Stimulated activated CD4-positive, alpha-beta T cell treated with anti-CD3 and anti-CD28 coated beads, Interleukin-15, amount 100 ng/mL, for 1 hour (primary cell): ENCODE data around the gene BNC2.

Source experiments
- DNase-seq, 2 donors: peaks; one replicate each; pipeline ENCODE4 v3.0.0-alpha.2; 2020; ENCODE audit warnings: low read depth in 1 of 2, low spot score in 1 of 2

The BNC2 gene

GRCh38 chr9:16767366-16767765 lies 103.1 kb downstream of the BNC2 start:
- DNase-seq = no peak

DNA sequence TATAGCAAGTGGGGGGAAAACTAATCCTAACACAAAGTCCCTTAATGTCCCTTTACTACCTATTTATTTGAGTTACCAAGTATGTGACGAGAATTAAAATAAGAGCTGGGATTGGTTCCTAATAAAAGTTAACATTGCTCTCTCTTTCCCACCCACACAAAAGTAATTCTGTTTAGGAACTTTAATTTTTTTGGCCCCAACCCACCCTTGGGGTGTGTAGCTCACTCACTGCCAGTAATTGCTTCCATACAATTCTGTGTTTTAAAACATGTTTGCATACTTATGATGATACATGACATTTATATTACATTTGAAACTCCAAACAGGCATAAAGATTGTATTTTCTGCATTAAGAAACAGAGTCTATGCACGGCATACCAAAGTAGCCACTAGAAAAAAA lies 106.5 kb downstream of the BNC2 start:
- no peak for DNase-seq

GRCh38 chr9:16755467-16756160 lies 114.9 kb downstream of the BNC2 start:
- DNase-seq = no peak

- no peak for DNase-seq
Measured at GRCh38 chr9:16754662-16755061, 115.8 kb downstream of the BNC2 start.

GRCh38 chr9:16753256-16753655 lies 117.2 kb downstream of the BNC2 start:
- no peak for DNase-seq

DNA sequence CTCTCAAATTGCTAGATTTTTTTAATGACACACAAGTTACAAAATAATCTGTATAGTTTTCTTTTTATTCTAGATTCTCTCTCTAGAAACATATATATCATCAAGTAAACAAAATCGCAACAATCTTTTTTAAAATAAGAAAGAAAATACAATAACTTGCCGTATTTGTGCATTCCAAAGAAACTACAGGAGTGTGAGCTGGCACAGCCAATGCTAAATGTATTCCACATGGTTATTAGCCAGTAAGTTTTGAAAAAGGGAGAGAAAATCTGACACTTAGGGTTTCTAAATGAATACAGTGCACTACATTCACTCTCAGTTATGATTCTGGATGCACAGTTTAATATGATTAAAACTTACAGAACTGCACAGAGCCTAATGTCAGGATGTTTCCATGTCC lies 117.9 kb downstream of the BNC2 start:
- no peak for DNase-seq

GRCh38 chr9:16750553-16750952 lies 119.9 kb downstream of the BNC2 start:
- no peak for DNase-seq

- no peak for DNase-seq
Measured at GRCh38 chr9:16745359-16745758, 125.1 kb downstream of the BNC2 start.

DNA sequence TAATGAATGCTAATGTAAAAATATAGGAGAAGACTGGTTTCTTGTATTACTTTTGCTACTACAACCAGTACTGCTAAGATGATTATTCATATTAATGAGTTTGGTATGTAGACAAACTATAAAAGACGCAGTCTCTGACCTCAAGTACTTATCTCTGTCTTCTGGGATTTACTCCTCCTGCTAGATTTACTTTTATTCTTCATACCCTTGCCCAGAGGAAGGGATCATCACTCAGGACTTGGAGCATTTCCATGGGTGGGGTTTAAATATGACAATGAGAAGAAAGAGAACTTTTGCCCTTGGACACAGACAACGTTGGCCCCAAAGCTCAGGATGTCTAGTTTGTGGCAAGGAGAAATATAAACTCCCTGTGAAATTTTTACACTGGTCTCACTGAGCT lies 126.1 kb downstream of the BNC2 start:
- DNase-seq = no peak

DNA sequence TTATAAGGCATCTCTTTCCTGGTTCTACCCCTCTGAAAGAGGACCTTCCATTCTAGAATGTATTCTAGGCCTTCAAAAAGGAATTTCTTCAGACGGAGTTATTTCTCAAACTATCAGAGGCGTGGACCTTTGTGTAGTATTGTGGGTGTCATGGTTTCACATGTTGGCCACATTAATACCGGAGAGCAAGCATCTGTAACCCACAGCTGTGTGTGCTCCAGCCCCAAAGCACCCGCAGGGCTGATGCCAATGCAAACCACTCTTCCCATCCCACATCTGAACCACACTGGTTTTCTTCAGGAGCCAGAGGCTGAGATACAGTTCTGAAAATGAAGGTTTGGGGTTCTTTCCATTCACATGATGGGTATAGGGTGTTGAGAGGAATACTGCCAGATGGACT lies 127.1 kb downstream of the BNC2 start:
- no peak for DNase-seq

- DNase-seq = no peak
Measured at GRCh38 chr9:16735001-16735400, 135.5 kb downstream of the BNC2 start.

GRCh38 chr9:16732546-16732945 lies 137.9 kb downstream of the BNC2 start:
- DNase-seq = no peak

GRCh38 chr9:16730162-16730561 lies 140.3 kb downstream of the BNC2 start:
- DNase-seq = no peak

- DNase-seq = no peak
Measured at GRCh38 chr9:16729651-16730050, 140.8 kb downstream of the BNC2 start.

DNA sequence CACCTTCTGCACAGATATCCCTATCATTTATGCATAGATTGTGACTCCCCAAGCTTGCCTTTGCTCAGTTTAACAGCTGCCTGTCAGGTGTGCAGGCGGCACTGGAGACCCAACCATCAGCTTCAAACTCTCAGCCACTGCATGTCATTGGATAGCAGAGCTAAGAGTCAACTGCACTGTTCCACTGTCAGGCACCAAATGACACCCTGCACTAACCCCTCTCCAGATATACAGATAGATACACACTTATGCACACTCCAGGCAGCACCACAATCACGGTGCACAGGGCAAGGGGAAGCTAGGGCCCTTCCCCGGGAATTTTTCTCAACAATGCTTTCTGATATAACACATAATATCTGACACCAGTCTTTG lies 142.3 kb downstream of the BNC2 start:
- no peak for DNase-seq

- no peak for DNase-seq
Measured at GRCh38 chr9:16727452-16728136, 142.9 kb downstream of the BNC2 start.

GRCh38 chr9:16726718-16727451 lies 143.6 kb downstream of the BNC2 start:
- no peak for DNase-seq

GRCh38 chr9:16726029-16726428 lies 144.4 kb downstream of the BNC2 start:
- no peak for DNase-seq

- DNase-seq = no peak
Measured at GRCh38 chr9:16725066-16725465, 145.4 kb downstream of the BNC2 start.

DNA sequence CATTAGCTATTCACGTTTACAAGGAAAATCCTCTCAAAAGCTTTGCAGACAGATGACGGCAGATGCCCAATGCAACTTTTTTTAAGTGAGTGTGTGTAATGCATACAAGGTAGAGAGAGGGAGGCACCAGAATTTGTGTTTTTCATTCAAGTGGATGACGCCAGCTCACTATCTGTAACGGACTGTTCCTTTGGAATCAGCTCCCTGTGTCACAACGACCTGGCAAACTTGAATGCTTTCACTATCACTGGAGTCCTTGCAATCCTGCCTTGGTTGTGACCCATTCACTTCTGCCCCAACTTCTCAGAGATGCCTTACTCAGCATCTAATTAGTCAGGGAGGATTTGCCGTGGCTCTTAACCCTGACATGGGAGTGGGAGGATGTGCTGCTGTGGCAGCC lies 148.5 kb downstream of the BNC2 start:
- DNase-seq = no peak

GRCh38 chr9:16720386-16720785 lies 150.1 kb downstream of the BNC2 start:
- no peak for DNase-seq

DNA sequence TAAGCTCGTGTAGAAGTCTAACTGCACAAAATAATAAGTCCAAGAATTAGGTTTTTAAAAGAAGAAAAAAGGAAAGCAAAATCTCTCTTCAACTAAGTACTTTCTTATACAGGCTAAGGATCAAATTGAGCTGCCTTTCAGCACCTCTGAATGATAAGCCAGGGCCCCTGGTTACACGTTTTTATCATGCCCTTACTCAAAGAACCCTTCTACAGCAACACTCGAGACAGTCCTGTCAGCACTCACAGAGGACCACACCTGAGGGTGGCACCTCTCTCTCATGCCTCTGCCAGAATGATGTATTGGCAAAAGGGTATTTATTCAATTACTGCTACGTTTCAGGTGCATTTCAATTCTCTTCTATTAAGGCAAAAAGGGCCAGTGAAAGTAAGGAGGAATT lies 150.5 kb downstream of the BNC2 start:
- DNase-seq = no peak
